Measurements from ENCODE around the gene BCL2L2.

GRCh38 chr14:23361320-23361719 is 54.7 kb downstream of the BCL2L2 start:
- TF ChIP-seq POLR2AphosphoS5 (IDR thresholded peaks at IDR 0.05; ENCODE audit: low read length) (no peak), EZH2 (IDR thresholded peaks at IDR 0.05; ENCODE audit: borderline replicate concordance, control insufficient read depth, low read depth, low read length) (no peak), CTCF (IDR thresholded peaks at IDR 0.05 in 2 of 3, conservative IDR thresholded peaks at IDR 0.05 in 1 of 3; ENCODE audit: control insufficient read depth in 2 of 3, extremely low read depth in 1 of 3, insufficient read depth in 1 of 3, low read depth in 3 of 3, low read length in 3 of 3) (no peak), HCFC1 (IDR thresholded peaks at IDR 0.05; ENCODE audit: low read length) (no peak), YY1 (IDR thresholded peaks at IDR 0.05; ENCODE audit: low read depth, low read length) (no peak), ATF7 (IDR thresholded peaks at IDR 0.05; ENCODE audit: low read depth) (no peak), USF2 (IDR thresholded peaks at IDR 0.05; ENCODE audit: borderline replicate concordance, low read depth, low read length) (no peak), E2F4 (IDR thresholded peaks at IDR 0.05; ENCODE audit: low read depth, low read length) (no peak), RELB (IDR thresholded peaks at IDR 0.05; ENCODE audit: low read depth) (no peak), ASH2L (IDR thresholded peaks at IDR 0.05; ENCODE audit: borderline replicate concordance, low read depth) (no peak), SREBF2 (IDR thresholded peaks at IDR 0.05; ENCODE audit: low read length) (no peak), RCOR1 (conservative IDR thresholded peaks at IDR 0.05; ENCODE audit: low read depth, low read length) (no peak)

Data from GM12878 (cell line).